Vagina (tissue), 2 donors: ENCODE results near the gene FHIP1A.

Source experiments
- CTCF ChIP-seq, 3 experiments: fragments of 450-650 bp in 2 of 3; fragments of 200-600 bp in 1 of 3; sonication (generic) in 1 of 3; IDR thresholded peaks; one replicate each; pipeline ENCODE4 v1.5.1; 2017 to 2019; ENCODE audit warnings: antibody characterized with exemption in 3 of 3, mild to moderate bottlenecking in 2 of 3, moderate library complexity in 2 of 3
- POLR2A ChIP-seq, 2 donors: fragments of 450-650 bp; IDR thresholded peaks; one replicate each; pipeline ENCODE4 v1.6.1; 2017; ENCODE audit warnings: antibody characterized with exemption in 2 of 2, mild to moderate bottlenecking in 2 of 2, moderate library complexity in 2 of 2
- POLR2AphosphoS5 ChIP-seq, 2 donors: sonication (generic); formaldehyde crosslinking; IDR thresholded peaks; one replicate each; pipeline ENCODE4 v1.9.0; 2017; ENCODE audit warnings: antibody characterized with exemption in 2 of 2, mild to moderate bottlenecking in 2 of 2, low read depth in 1 of 2; ENCODE audit not compliant: insufficient read depth in 1 of 2

GRCh38 chr4:151408630-151409469 is at the start of gene FHIP1A:
- TF ChIP-seq POLR2AphosphoS5 (IDR thresholded peaks at IDR 0.05; ENCODE audit: insufficient read depth in 1 of 2, low read depth in 1 of 2) (peak in 1 of 2 donors; percentile 48), CTCF (IDR thresholded peaks at IDR 0.05) (no peak), POLR2A (IDR thresholded peaks at IDR 0.05) (no peak)
